PC-3 (cell line): Measurements from ENCODE around the gene ANKRD2. TPM values are rescaled to one million over a fixed set of nuclear protein-coding genes. Genes with fewer than 3 reads are reported as not detected.

Experiments
- ATAC-seq: fragments of 200-7000 bp; cut with Tn5 transposase; 2 replicates; pipeline ENCODE4 v1.9.1; 2020; ENCODE audit warnings: mild to moderate bottlenecking, moderate library complexity
- BruUV-seq: library from RNA; stranded (reverse); fragments of 400-500 nt; replicated peaks from 2 replicates; lab custom pipeline; 2021; lab: Mats Ljungman, UMichigan
- CTCF ChIA-PET: fragments of 300-600 bp; sonication (Branson Sonifier 250); formaldehyde crosslinking; loops from one replicate; lab custom pipeline; 2022; ENCODE audit warnings: antibody characterized with exemption; lab: Charles Lee
- POLR2A ChIA-PET: fragments of 300-600 bp; sonication (Branson Sonifier 250); formaldehyde crosslinking; loops from one replicate; lab custom pipeline; 2022; ENCODE audit warnings: antibody characterized with exemption; ENCODE audit not compliant: unreplicated experiment; lab: Charles Lee
- DNase-seq: peaks from one replicate; pipeline ENCODE4 v3.0.0-alpha.2; 2015
- H2AFZ ChIP-seq: fragments of 300-600 bp; sonication (generic); 2 replicates; pipeline ENCODE4 v1.6.0; 2016; ENCODE audit warnings: antibody characterized with exemption, low read length
- H3F3A ChIP-seq: fragments of 300-600 bp; sonication (generic); one replicate; pipeline ENCODE4 v1.6.0; 2017; ENCODE audit warnings: antibody characterized with exemption, low read length, control low read depth, mild to moderate bottlenecking; ENCODE audit not compliant: unreplicated experiment
- H3K27ac ChIP-seq: fragments of 300-600 bp; sonication (generic); 2 replicates; pipeline ENCODE4 v1.5.1; 2016; ENCODE audit warnings: mild to moderate bottlenecking, low read length
- H3K27me3 ChIP-seq: fragments of 300-600 bp; sonication (generic); 2 replicates; pipeline ENCODE4 v1.6.1; 2016; ENCODE audit warnings: low read length, mixed read lengths
- H3K36me3 ChIP-seq: fragments of 300-600 bp; sonication (generic); 2 replicates; pipeline ENCODE4 v1.6.1; 2016; ENCODE audit warnings: low read depth, mixed run types, low read length, mixed read lengths
- H3K4me1 ChIP-seq: fragments of 300-600 bp; sonication (generic); 2 replicates; pipeline ENCODE4 v1.5.1; 2016; ENCODE audit warnings: low read length; ENCODE audit not compliant: insufficient read depth
- H3K4me2 ChIP-seq: fragments of 300-600 bp; sonication (generic); 2 replicates; pipeline ENCODE4 v1.6.0; 2016; ENCODE audit warnings: low read length
- H3K4me3 ChIP-seq: fragments of 300-600 bp; sonication (generic); 2 replicates; pipeline ENCODE4 v1.5.1; 2016; ENCODE audit warnings: mild to moderate bottlenecking, low read length, mixed read lengths
- H3K79me2 ChIP-seq: fragments of 300-600 bp; sonication (generic); 2 replicates; pipeline ENCODE4 v1.6.1; 2017; ENCODE audit warnings: low read length, mixed read lengths
- H3K9ac ChIP-seq: fragments of 300-600 bp; sonication (generic); 2 replicates; pipeline ENCODE4 v1.6.0; 2016; ENCODE audit warnings: mild to moderate bottlenecking, low read length
- H3K9me2 ChIP-seq: fragments of 300-600 bp; sonication (generic); replicated peaks from 2 replicates; pipeline ENCODE4 v1.6.1; 2016; ENCODE audit warnings: mixed run types, low read length, mixed read lengths
- H3K9me3 ChIP-seq: fragments of 300-600 bp; sonication (generic); 2 replicates; pipeline ENCODE4 v1.6.1; 2016; ENCODE audit warnings: low read length, mixed read lengths
- H4K20me1 ChIP-seq: fragments of 300-600 bp; sonication (generic); 2 replicates; pipeline ENCODE4 v1.6.1; 2016; ENCODE audit warnings: low read length, mixed read lengths
- EZH2 ChIP-seq: fragments of 300-600 bp; sonication (generic); IDR thresholded peaks from one replicate; pipeline ENCODE4 v1.6.1; 2017; ENCODE audit warnings: antibody characterized with exemption, mild to moderate bottlenecking, low read length; ENCODE audit not compliant: unreplicated experiment
- EZH2phosphoT487 ChIP-seq: fragments of 300-600 bp; sonication (generic); IDR thresholded peaks from 2 replicates; pipeline ENCODE4 v1.6.1; 2018; ENCODE audit warnings: mild to moderate bottlenecking, antibody characterized with exemption, low read length, borderline replicate concordance
- intact Hi-C: fragments of 100-400 bp; cut with micrococcal nuclease; formaldehyde crosslinking; loops from 2 replicates; pipeline ENCODE4 v1.9.0; 2023
- total RNA-seq: library from RNA; depleted of rRNA; stranded (reverse); fragments of >200 nt; gene quantifications from 2 replicates; pipeline ENCODE4 v1.2.3, GENCODE V29; 2014
- TF ChIP-seq, protein P1 (sequence below): fragments of 300-600 bp; sonication (generic); conservative IDR thresholded peaks from 2 replicates; pipeline ENCODE4 v1.5.1; 2017; ENCODE audit warnings: antibody characterized with exemption, low read depth, mild to moderate bottlenecking, low read length

ANKRD2 gene
- total RNA-seq, 1 experiment from 2014 or later: 1.8 TPM

DNA sequence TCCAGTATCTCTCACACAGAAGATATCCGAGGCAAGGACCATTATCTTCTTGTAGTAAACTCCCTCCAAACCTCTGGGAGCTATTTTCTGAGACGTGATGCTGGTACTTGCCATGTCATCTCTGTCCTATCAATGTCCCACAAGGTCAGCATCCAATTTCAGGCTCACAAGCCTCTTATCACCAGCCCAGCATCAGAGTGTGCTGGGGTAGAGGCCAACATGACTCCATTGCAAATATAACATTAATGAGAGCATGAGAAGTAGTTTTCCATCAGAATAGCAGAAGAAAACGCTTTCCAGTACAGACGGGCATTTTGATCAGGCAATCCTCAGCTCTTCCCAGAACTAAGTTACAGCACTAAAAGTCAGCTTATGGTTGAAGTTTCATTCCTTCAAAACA, 55.2 kb downstream of the ANKRD2 start:
- Histone ChIP-seq H3K36me3 (no peaks in the 10 kb centered on the region), H3K4me3 (no peak overlapping the region), H3K9me2 (no peaks in the 10 kb centered on the region), H4K20me1 (no peaks in the 10 kb centered on the region), H3K4me1 (peaks cover 3% of the 10 kb centered on the region; the same call in 1 of the 2 replicates), H3K79me2 (peaks cover 20% of the 10 kb centered on the region), H3K9me3 (no peaks in the 10 kb centered on the region), H2AFZ (no peak overlapping the region), H3K4me2 (no peak overlapping the region), H3F3A (no peaks in the 10 kb centered on the region), H3K9ac (no peak overlapping the region), H3K27me3 (no peaks in the 10 kb centered on the region), H3K27ac (no peak overlapping the region)
- ATAC-seq (no peak), DNase-seq (no peak)
- intact Hi-C loops: no loop called here
- BruUV-seq: no TSS peak
- no peak for TF ChIP-seq EZH2
- no peak for TF ChIP-seq EZH2phosphoT487
- TF ChIP-seq, protein P1, sequence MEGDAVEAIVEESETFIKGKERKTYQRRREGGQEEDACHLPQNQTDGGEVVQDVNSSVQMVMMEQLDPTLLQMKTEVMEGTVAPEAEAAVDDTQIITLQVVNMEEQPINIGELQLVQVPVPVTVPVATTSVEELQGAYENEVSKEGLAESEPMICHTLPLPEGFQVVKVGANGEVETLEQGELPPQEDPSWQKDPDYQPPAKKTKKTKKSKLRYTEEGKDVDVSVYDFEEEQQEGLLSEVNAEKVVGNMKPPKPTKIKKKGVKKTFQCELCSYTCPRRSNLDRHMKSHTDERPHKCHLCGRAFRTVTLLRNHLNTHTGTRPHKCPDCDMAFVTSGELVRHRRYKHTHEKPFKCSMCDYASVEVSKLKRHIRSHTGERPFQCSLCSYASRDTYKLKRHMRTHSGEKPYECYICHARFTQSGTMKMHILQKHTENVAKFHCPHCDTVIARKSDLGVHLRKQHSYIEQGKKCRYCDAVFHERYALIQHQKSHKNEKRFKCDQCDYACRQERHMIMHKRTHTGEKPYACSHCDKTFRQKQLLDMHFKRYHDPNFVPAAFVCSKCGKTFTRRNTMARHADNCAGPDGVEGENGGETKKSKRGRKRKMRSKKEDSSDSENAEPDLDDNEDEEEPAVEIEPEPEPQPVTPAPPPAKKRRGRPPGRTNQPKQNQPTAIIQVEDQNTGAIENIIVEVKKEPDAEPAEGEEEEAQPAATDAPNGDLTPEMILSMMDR: no peak
- ChIA-PET CTCF (no interaction called here), POLR2A (no interaction called here)

DNA sequence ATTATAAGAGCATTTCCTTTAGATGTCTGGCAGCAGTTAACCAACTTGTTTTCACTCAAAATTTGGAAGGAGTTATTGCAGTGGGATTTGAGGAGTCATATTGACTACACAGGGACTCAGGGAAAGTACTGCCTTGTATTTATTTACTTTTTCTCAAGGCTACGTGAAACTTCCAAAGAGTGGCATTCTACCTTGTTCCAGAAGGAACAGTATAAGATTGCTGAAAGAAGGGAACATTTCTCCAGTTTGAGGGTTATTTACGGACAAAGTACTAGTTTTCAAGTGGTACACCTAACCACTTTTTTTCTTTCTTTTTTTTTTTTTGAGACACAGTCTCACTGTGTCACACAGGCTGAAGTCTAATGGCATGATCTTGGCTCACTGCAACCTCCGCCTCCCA, 55.6 kb downstream of the ANKRD2 start:
- no peaks in the 10 kb centered on the region for H3K36me3 ChIP-seq
- H3K27me3 ChIP-seq: no peaks in the 10 kb centered on the region
- no peak overlapping the region for H2AFZ ChIP-seq
- intact Hi-C loops: no loop called here
- no peak for TF ChIP-seq EZH2phosphoT487
- TF ChIP-seq, protein P1: no peak
- no peak for TF ChIP-seq EZH2
- ChIA-PET POLR2A (no interaction called here), CTCF (interaction anchor here (0.7 kb wide), 1 partner anchor 48 kb away, joined by 5 read pairs; no protein-coding TSS in a partner anchor)
- H3K9ac ChIP-seq: no peak overlapping the region
- H3F3A ChIP-seq: no peaks in the 10 kb centered on the region
- H3K4me1 ChIP-seq: peaks cover 3% of the 10 kb centered on the region; the same call in 1 of the 2 replicates
- no peak overlapping the region for H3K4me2 ChIP-seq
- no peak overlapping the region for H3K4me3 ChIP-seq
- no peaks in the 10 kb centered on the region for H3K9me2 ChIP-seq
- DNase-seq: no peak
- no peak overlapping the region for H3K27ac ChIP-seq
- no peaks in the 10 kb centered on the region for H4K20me1 ChIP-seq
- BruUV-seq: no TSS peak
- no peaks in the 10 kb centered on the region for H3K9me3 ChIP-seq
- peaks cover 23% of the 10 kb centered on the region for H3K79me2 ChIP-seq
- no peak for ATAC-seq

GRCh38 chr10:97629289-97629688, 56.7 kb downstream of the ANKRD2 start:
- Histone ChIP-seq H3F3A (no peaks in the 10 kb centered on the region), H3K27me3 (no peaks in the 10 kb centered on the region), H3K4me2 (no peak overlapping the region), H3K4me1 (peaks cover 3% of the 10 kb centered on the region; the same call in 1 of the 2 replicates), H3K27ac (no peak overlapping the region), H2AFZ (no peak overlapping the region), H3K9me3 (no peaks in the 10 kb centered on the region), H3K36me3 (no peaks in the 10 kb centered on the region), H4K20me1 (no peaks in the 10 kb centered on the region), H3K4me3 (no peak overlapping the region), H3K9ac (no peak overlapping the region), H3K9me2 (no peaks in the 10 kb centered on the region), H3K79me2 (peaks cover 23% of the 10 kb centered on the region)
- BruUV-seq: no TSS peak
- intact Hi-C loops: no loop called here
- ATAC-seq: no peak
- DNase-seq: no peak
- TF ChIP-seq EZH2 (no peak), EZH2phosphoT487 (no peak)
- TF ChIP-seq, protein P1: no peak
- POLR2A ChIA-PET: no interaction called here
- CTCF ChIA-PET: no interaction called here
